ENCODE results near the gene YES1. TPM values are rescaled to one million over a fixed set of nuclear protein-coding genes. Genes with fewer than 3 reads are reported as not detected.
"Not testable (repeated sequence)": the region's sequence is repeated elsewhere in the genome, so short reads cannot be mapped to it uniquely, and the experiment has no call there.

YES1 gene
- total RNA-seq, 1 donor from 2014 or later = 12.8 TPM

GRCh38 chr18:732371-732770 is 79.7 kb downstream of the YES1 start:
- intact Hi-C loops (cut with micrococcal nuclease) = no loop called here

DNA sequence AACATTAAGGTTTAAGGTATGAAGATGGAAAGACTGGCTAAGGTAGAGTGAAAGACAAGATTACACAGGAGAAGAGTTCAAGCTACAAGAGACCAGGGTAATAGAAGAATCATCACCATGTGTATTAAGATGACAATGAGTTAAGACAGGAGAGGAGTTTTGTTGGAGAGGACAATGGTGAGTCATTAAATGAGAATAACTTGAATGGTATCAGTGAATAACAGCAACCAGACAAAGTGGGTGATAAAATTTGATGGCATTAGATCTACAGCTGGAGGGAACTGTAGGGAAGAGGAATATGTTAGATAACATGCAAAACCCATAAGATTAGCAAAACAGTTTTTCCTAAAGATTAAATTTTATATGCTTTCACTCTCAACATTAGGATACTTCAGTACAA is 80.9 kb downstream of the YES1 start:
- intact Hi-C loops (cut with micrococcal nuclease) = no loop called here

- intact Hi-C loops (cut with micrococcal nuclease) = no loop called here
Measured at GRCh38 chr18:730692-731091, 81.3 kb downstream of the YES1 start.

GRCh38 chr18:730120-730519 is 81.9 kb downstream of the YES1 start:
- intact Hi-C loops (cut with micrococcal nuclease) = not testable (repeated sequence)

- intact Hi-C loops (cut with micrococcal nuclease) = no loop called here
Measured at GRCh38 chr18:725646-726045, 86.4 kb downstream of the YES1 start.

DNA sequence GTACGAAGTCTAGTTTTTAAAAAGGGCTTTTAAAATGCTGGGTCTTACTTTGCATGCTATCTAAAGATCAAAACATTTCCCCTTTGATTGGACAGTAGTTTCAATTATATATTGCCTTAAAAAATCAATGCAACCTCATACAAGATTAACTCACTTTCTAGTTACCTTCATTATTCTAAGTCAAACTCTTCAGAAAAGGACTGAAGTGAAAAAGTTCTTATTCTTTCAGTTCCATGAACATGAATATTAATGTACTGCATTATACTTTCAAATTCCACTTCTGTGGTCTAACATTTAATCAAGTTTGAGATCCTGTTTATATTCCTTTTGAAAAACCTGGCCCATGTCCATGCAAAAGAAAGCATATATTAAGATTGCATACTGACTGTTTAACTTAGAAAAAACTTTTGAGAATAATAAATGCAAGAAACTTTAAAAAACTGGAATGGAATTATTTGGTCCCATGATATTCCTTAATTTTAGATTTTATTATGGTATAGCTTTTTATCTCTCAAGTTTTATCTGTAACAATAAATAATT is 88.4 kb downstream of the YES1 start:
- intact Hi-C loops (cut with micrococcal nuclease) = no loop called here

DNA sequence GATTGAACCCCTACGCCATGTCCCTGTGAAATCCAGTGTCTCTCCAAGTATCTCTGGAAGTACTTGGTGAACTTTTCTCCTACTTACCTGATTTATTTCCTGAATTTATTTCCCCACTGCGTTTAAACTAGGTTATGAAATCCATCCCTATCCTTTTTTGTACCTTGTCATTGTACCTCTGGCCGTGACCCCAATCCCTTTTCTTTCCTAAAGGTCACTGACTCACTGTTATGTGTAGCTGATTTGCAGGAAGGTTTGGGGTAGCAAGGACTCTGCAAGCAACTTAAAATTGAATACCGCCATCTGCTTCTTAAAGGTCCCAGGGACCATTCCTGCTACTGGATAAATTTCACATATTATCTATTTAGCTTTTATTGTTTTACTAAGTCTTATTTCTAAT is 95.0 kb downstream of the YES1 start:
- intact Hi-C loops (cut with micrococcal nuclease) = no loop called here

DNA sequence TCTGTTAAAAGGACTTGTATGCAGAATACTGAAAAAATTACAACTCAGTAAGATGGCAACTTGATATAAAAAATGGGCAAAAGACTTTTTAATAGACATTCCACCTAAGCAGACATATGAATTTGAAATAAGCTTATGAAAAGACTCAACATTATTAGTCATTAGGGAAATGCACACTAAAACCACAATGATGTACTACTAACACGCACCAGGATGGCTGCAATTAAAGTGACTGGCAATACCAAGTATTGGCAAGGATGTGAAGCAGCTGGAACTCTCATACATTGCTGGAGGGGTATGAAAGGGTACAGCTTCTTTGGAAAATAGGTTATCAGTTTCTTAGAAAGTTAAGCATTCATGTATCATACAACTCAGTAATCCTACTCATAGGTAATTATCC is 96.4 kb downstream of the YES1 start:
- intact Hi-C loops (cut with micrococcal nuclease) = no loop called here

DNA sequence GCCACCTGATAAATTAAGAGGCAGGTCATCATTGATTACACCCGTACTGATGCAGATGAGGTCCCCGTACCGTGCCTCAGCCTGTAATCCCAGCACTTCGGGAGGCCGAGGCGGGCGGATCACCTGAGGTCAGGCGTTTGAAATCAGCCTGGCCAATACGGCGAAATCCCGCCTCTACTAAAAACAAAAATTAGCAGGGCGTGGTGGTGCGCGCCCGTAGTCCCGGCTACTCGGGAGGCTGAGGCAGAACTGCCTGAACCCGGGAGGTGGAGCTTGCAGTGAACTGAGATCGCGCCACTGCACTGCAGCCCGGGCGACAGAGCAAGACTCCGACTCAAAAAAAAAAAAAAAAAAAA is 98.9 kb downstream of the YES1 start:
- intact Hi-C loops (cut with micrococcal nuclease) = loop anchor here (5.0 kb wide), 1 partner anchor 556 kb away; the partner anchor contains the start of gene USP14

DNA sequence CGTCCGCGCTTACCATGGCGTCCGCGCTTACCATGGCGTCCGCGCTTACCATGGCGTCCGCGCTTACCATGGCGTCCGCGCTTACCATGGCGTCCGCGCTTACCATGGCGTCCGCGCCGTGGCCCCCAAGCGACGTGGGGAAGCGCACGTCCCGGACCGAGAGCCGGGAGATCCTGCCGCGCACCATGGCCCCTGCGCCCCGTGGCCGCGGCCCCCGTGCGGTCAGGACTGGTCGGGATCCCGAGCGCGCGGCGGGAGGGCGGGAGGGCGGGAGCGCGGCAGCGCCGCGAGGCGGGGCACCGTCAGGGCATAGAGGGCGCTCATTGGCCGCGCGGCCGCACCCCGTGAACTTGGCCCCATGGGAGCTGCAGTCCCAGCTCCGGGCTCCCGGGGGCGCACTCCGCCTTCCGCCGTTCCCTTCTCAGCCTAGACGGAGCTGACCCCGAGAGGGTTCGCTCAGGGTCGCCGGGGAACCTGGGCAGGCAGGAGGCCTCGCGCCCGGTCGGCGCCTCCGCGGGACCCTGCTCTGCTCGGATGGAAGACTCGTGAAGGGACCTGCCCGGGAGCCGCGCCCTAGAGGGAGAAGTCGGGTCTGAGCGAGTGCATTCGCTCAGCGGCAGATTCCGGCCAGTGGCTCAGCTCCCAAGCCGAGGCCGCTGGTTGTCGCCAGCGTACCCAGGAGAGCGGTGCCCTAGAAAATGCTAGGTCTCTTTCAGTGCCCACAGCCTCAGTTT is 99.5 kb downstream of the YES1 start, which contains the start of gene ENOSF1:
TSS of gene ENOSF1 (minus strand) at position 230 of the 734 bp plus-strand sequence. CDS start at position 187, 43 bp downstream.
- intact Hi-C loops (cut with micrococcal nuclease) = loop anchor here (1.0 to 5.0 kb wide), 8 partner anchors 30 to 555 kb away; partner anchors contain the start of gene USP14

DNA sequence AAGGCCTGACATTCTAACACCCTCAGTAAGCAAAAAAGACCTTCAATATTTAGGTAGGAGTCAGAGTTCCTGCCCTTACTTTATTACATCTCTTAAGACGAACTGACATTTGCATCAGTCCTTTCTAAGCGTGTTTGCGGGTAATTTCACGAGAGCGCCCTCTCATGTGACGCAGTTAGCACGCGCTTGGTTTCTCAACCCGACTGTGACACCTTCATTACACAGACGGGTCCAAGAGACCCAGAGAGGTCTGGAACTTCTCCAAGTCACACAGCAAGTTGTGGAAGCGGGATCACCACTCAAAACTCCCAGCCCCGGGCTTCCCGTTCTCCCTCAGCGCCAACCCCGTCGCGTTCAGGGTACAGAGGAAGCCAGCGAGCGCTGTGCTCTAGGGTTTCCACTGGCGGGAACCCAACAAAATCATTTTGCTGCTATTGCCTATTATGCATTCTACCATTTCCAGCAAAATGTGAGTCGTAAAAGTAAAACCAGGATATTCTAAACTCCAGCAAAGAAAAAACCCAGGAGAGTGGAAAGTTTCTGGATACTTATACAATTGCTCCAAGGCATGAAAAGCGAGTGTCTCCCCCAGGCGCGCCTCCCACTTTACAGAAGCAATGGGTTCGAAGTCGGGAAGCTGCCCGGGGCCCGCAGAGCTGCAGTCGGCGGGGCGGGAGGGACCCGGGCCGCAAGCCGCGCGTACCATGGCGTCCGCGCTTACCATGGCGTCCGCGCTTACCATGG is 100.2 kb downstream of the YES1 start:
- intact Hi-C loops (cut with micrococcal nuclease) = loop anchor here (1.0 to 5.0 kb wide), 11 partner anchors 9 to 555 kb away; partner anchors contain the start of genes THOC1 and USP14

DNA sequence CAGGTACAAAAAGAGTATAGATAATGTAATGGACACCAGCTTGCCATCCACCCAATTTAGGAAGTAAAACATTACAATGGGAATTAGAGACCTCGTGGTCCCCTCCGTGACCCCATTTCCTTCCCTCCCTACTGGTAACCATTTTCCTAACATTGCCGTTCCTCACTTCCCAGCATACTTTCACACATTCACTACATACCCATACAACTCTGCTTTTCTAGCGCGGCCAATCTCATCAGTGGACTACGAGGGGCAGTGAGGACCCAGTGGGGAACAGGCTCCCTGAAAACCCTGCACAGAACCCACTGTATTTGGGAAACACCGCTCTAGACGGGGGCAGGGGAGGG is 100.8 kb downstream of the YES1 start:
- intact Hi-C loops (cut with micrococcal nuclease) = loop anchor here (1.0 to 5.0 kb wide), 4 partner anchors 8 to 554 kb away; partner anchors contain the start of genes THOC1 and USP14

DNA sequence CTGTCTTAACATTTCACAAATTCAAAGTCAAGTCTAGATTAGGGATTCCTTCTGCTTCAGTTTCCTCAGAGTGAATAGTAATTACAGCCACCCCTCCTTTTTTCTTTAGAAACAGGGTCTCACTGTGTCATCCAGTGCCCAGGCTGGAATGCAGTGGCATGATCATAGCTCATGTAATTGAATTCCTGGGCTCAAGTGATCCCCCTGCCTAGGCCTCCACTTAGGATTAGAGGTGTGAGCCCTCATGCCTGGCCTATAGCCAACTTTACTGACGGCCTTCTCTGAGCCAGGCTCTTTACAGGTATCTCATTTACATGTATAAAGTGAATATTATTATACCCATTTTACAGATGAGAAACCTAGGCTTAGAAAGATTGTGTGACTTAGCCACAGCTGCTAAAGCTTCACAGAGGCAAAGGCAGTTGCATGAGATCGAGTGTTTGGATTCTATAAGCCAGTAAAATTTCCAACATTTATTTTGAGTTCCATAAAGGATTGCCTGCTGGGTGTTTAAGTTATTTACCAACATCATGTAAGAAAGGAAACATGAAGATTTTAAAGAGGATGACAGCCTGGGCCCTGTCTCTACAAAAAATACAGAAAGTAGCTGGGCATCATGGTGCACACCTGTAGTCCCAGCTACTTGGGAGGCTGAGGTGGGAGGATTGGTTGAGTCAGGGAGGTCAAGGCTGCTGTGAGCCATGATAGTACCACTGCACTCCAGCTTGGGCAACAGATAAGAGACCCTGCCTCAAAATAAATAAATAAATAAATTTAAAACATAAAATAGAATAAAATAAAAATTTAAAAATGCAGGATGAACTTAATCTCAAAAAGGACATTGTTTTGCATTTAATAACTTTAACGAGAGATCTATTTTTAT is 101.4 kb downstream of the YES1 start:
- intact Hi-C loops (cut with micrococcal nuclease) = loop anchor here (1.0 to 5.0 kb wide), 4 partner anchors 7 to 553 kb away; partner anchors contain the start of genes THOC1 and USP14

GRCh38 chr18:709771-710170 is 102.3 kb downstream of the YES1 start:
- intact Hi-C loops (cut with micrococcal nuclease) = loop anchor here (5.0 kb wide), 1 partner anchor 552 kb away; the partner anchor contains the start of gene USP14

GRCh38 chr18:708096-708495 is 103.9 kb downstream of the YES1 start:
- intact Hi-C loops (cut with micrococcal nuclease) = no loop called here

- intact Hi-C loops (cut with micrococcal nuclease) = no loop called here
Measured at GRCh38 chr18:706405-706804, 105.6 kb downstream of the YES1 start.

GRCh38 chr18:703213-703967 is 108.7 kb downstream of the YES1 start:
- intact Hi-C loops (cut with micrococcal nuclease) = loop anchor here (1.0 kb wide), 1 partner anchor 8 kb away; no protein-coding TSS in a partner anchor

GRCh38 chr18:697800-698199 is 114.2 kb downstream of the YES1 start:
- intact Hi-C loops (cut with micrococcal nuclease) = no loop called here

DNA sequence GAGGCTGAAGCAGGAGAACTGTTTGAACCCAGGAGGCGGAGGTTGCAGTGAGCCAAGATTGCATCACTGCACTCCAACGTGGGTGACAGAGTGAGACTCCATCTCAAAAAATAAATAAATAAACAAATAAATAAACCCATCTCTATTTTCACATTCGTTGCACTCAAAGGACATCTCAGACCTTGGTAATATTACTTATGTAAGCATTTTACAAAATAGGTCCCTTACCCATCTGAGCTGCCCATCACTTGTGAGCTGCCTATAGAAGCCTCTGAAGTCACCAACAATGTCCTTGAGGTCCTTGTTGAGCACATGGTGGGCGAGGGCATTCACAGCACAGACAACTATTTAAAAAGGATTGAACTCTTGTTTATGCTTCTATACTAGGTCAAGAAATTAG is 115.0 kb downstream of the YES1 start:
- intact Hi-C loops (cut with micrococcal nuclease) = no loop called here

GRCh38 chr18:693466-694187 is 118.4 kb downstream of the YES1 start:
- intact Hi-C loops (cut with micrococcal nuclease) = no loop called here

Data from T-helper 1 cell treated with Interleukin-12 subunit alpha and Interleukin-12 subunit beta and Interleukin-4 antibody, amounts not matched to agents 30 ng/mL and 1 ng/mL, for 36 hours (primary cell).